GM19099 (cell line): ENCODE measurements around the gene ALDH1A3.

Experiments
- POLR2A ChIP-seq: IDR thresholded peaks from 3 replicates; pipeline ENCODE4 v1.6.1; 2011; ENCODE audit warnings: low read depth; ENCODE audit not compliant: insufficient read length; ENCODE audit errors: extremely low read depth

ALDH1A3 gene

DNA sequence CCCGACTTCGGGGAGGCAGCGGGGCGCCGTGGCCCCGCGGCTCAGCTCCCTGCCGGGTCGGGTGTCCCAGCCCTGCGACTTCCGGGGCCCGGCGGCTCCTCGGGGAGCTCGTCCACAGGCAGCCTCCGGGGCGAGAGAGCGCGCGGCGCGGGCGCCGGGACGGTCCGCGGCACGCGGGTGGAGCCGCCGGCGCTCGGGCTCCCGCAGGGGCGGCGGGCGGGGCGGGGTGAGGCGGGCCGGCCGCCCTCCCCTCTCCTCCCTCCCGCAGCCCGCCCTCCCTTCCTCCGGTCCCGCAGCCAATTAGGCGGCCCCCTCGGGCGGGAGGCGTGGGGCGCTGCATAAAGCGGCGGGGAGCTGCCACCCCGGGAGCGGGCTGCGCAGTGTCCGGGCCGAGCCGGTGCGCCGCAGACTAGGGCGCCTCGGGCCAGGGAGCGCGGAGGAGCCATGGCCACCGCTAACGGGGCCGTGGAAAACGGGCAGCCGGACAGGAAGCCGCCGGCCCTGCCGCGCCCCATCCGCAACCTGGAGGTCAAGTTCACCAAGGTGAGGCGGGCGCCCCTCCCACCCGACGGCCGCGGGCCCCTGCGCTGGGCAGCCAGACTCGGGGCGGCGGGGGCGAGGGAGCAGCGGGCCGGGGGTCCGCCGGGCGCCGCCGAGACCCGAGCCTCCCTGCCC lies at the start of gene ALDH1A3:
TSS of gene ALDH1A3 (plus strand) at position 368 of the 675 bp plus-strand sequence. CDS start at position 445, 77 bp downstream.
- TF ChIP-seq POLR2A: no peak

- TF ChIP-seq POLR2A: no peak
These were observed 48.2 kb upstream of the ALDH1A3 start for GRCh38 chr15:100831467-100831866.

DNA sequence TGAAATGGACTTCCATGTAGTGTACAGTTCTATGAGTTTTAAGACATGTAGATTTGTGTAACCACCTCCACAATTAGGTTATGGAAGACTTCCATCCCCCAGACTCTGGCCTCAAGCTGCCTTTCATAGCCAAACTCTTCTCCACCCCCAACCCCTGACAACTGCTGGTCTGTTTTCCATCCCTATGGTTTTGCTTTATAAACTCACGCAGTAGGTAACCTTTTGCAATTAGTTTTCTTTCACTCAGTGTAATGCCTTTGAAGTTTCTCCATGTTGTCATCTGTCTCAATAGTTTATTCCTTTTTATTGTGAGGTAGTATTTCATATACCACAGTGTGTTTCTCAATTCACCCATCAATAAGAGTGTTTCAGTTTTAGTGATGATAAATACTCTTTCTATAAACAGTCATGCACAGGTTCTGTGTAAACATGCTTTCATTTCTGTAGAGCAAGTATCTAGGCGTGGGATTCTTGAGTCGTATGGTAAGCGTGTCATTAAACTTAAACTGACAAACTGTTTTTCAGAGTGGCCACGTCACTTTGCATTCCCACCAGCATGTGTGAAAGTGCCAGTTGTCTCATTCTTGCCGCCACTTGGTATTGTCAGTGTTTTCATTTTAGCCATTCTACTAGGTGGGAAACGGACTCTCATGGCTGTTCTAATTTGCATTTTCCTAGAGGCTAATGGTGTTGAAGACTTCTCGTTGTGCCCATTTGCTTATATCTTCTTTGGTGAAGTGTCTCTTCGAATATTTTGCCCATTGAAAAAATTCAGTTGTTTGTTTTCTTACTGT lies 47.3 kb upstream of the ALDH1A3 start:
- no peak for TF ChIP-seq POLR2A

DNA sequence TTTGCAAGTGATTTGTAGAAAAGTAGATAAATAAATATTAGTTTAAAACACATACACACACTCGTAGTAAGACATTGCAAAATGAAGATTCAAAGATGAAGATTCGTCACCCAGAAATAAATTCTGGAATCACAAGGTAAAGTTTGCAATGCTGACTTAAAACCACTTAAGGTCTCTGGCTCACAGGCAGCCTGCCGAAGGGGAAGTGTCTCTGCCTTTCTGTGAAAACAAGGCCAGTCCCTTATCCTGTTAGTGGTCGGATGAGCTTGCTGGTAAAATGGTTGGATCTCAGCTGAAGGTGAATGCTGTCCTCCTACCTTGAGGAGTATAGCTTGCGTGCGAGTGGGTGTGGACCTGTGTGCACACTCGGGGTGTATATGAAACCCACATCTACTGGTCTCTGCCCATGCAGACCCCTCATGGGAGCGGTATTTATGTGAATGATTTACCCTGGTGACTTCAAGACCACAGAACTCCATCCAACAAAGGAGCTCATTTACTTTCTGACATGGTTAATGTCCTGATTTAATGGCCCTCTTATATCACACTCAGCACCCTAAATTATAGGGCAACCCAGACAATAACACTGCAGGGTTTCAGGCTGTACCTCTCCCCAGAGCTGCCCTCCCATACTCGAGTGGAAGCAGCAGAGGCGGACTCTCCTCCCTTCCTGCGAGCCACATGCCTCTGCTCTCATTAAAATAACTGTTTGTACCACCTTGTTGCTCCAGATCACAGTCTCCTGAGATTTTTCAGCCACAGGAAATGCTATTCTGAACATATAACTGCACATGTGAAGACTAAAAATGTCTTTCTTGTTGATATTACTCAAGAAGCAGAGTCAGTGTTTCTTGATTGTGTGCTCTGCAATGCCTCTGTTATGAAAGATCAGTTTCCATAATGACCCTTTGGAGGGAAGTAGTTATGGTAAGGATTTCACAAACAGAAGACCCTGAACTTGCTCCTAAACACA lies 45.9 kb upstream of the ALDH1A3 start:
- no peak for TF ChIP-seq POLR2A

DNA sequence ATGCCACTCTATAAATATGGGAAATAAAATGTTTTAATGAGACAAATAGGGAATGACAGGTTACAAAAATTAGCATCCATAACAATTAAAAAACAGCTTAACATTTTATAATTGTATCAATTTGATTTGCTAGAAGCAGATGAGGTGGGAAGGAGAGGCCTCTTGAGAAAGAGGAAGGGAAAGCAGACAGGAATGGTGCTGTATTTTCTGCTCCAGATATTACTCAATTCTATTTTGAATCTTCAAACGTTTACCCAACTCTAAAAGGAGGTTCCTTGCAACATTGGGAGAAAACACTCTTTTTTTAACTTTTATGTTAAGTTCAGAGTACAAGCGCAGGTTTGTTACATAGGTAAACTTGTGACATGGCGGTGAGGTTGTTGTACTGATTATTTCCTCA lies 44.9 kb upstream of the ALDH1A3 start:
- TF ChIP-seq POLR2A: no peak

- no peak for TF ChIP-seq POLR2A
These were observed 44.0 kb upstream of the ALDH1A3 start for GRCh38 chr15:100835636-100836035.

GRCh38 chr15:100836501-100836900 lies 43.1 kb upstream of the ALDH1A3 start:
- no peak for TF ChIP-seq POLR2A

DNA sequence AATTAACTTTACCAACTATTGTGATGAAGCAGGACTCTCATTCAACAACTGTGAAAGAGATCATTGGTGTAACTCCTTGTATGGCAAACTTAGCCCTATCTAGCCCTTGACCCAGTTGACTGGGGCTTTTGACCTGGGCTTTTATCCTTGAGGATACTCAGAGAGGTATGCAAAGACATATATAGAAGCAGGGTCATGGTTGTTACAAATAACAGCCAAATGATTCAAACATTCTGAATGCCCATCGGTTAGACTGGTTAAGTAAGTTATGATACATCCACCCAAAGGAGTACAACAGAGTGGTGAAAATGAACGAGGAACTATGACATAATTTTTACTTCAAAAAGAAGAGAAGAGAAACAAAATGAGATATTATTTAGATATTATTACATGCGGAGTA lies 38.2 kb upstream of the ALDH1A3 start:
- no peak for TF ChIP-seq POLR2A

DNA sequence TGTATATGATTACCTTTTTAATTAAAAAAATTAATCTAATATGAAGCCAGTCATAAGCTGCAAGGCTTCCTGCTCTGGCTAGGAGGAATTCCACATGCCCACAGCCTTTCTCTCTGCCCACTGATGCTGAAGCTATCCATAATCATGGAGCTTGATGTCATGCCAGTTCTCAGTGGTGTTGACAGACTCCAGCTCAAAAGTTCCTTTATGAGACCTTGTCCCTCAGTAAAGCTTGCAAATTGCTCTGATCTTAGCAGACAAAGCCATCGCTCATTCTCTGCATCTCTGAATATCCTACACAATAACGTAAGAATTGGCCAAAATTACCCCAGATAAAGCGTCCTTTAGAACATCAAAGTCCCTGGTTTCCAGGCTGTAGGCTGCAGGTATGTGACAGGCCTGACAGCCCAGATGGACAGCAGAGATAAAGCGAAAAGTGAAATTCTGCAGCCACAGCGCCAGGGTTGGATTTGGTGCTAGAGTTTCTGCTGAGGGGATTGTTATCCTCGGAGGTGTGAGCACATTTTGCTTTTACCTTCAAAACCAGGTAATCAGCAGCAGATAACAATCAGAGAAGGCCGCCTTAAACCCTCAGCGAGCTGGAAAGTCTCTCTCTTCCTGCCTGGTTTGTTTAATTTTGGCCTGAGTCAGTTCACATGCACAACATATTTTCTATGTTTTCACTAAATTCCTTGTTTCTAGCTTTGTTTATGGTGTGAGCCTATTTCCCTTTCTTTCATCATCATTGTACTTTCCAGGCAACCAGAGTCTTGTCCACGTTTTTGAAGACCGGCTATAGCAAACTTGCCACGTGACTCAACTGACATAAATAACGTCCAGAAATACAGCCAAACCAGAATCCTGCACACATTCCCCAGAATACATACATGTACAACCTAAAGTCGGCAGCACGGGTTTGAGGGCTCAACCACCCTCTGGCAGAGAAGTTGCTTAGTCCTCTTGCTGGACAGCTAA lies 36.6 kb upstream of the ALDH1A3 start:
- no peak for TF ChIP-seq POLR2A

DNA sequence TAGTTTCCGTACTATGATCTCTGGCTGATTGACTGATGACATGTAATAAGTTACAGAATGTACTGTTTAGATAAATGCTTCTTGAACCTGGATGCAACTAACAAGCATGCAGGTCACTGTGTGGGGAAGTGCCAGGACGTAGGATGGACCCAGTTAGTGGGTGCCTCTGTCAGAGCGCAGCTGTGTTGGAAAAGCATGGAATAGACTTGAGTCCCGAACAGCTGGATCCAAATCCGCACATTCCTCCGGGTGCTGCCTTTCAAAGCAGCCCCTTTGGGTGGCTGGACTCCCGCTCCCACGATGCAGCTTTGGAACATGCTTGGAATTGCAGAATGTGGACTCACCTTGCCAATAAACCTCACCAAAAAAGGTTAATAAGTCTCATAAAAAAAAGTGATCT lies 35.5 kb upstream of the ALDH1A3 start:
- no peak for TF ChIP-seq POLR2A

DNA sequence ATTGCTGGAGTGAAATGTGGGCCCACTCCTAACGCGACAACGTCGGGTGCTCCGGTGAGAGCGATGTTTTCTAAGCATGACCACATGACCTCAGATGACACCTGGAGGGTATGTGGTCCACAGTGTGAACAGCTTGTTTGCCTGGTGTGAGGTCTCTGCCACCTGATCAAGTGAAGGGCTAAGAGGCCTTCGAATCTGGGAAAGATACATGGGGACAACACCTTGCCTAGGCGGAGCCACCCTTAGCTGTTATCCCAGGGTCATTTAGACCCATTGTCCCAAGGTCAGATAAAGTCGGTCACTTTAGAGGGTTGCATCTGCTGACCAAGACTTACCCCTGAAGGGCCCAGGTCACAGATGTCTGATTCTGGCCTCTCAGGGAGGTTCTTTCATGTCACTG lies 34.9 kb upstream of the ALDH1A3 start:
- TF ChIP-seq POLR2A: no peak

DNA sequence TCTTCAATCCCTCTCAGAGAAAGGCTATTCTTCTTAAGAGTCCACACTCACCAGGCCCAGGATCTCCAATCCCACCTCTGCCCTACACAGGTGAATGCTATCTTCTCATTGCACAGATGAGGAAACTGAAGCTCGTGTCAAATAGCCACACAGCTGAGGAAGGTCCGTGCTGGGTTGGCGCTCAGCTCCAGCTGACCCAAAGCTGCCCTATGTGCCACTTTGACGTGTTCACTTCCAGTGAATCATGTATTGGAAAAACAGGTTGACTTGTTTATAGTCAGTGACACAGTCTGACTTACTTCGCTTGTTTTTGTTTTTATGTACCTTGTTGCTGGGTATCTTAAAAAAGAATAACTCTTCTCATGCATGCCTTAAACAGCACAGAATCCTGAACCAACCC lies 32.4 kb upstream of the ALDH1A3 start:
- TF ChIP-seq POLR2A: no peak

- no peak for TF ChIP-seq POLR2A
These were observed 30.4 kb upstream of the ALDH1A3 start for GRCh38 chr15:100849021-100849854.
